Ishikawa (cell line): ENCODE measurements around the gene HUS1.

ENCODE experiments used
- CEBPB ChIP-seq: IDR thresholded peaks from 2 replicates; pipeline ENCODE4 v1.6.1; 2012
- CREB1 ChIP-seq: IDR thresholded peaks from 2 replicates; pipeline ENCODE4 v1.6.1; 2012; ENCODE audit warnings: low read depth
- EGR1 ChIP-seq: IDR thresholded peaks from 2 replicates; pipeline ENCODE4 v1.6.1; 2012
- EP300 ChIP-seq: IDR thresholded peaks from 2 replicates; pipeline ENCODE4 v1.6.1; 2012; ENCODE audit warnings: borderline replicate concordance
- FOXM1 ChIP-seq: IDR thresholded peaks from 2 replicates; pipeline ENCODE4 v1.6.1; 2012; ENCODE audit warnings: low read depth, borderline replicate concordance
- NFIC ChIP-seq: IDR thresholded peaks from 2 replicates; pipeline ENCODE4 v1.6.1; 2012
- RAD21 ChIP-seq: IDR thresholded peaks from 2 replicates; pipeline ENCODE4 v1.6.1; 2012; ENCODE audit warnings: low read depth
- TAF1 ChIP-seq: IDR thresholded peaks from 2 replicates; pipeline ENCODE4 v1.6.1; 2012; ENCODE audit warnings: low read depth, mild to moderate bottlenecking
- TCF12 ChIP-seq: IDR thresholded peaks from 2 replicates; pipeline ENCODE4 v1.6.1; 2012; ENCODE audit warnings: low read depth
- TEAD4 ChIP-seq: IDR thresholded peaks from 2 replicates; pipeline ENCODE4 v1.6.1; 2012
- YY1 ChIP-seq: IDR thresholded peaks from 2 replicates; pipeline ENCODE4 v1.6.1; 2012; ENCODE audit warnings: low read depth
- ZBTB7A ChIP-seq: IDR thresholded peaks from 2 replicates; pipeline ENCODE4 v1.6.1; 2012; ENCODE audit warnings: low read depth
- TF ChIP-seq, protein P1 (sequence below): IDR thresholded peaks from 2 replicates; pipeline ENCODE4 v1.6.1; 2012
- TF ChIP-seq, protein P2 (sequence below): IDR thresholded peaks from 2 replicates; pipeline ENCODE4 v1.6.1; 2012
- TF ChIP-seq, protein P3 (sequence below): IDR thresholded peaks from 2 replicates; pipeline ENCODE4 v1.6.1; 2012; ENCODE audit warnings: low read depth, mild to moderate bottlenecking

HUS1 gene

GRCh38 chr7:47933215-47933614, 46.2 kb downstream of the HUS1 start:
- TF ChIP-seq FOXM1: no peak
- no peak for TF ChIP-seq EGR1
- TF ChIP-seq TCF12: no peak
- TF ChIP-seq NFIC: no peak
- TF ChIP-seq, protein P1, sequence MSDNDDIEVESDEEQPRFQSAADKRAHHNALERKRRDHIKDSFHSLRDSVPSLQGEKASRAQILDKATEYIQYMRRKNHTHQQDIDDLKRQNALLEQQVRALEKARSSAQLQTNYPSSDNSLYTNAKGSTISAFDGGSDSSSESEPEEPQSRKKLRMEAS: no peak
- no peak for TF ChIP-seq ZBTB7A
- TF ChIP-seq YY1: no peak
- TF ChIP-seq, protein P2, sequence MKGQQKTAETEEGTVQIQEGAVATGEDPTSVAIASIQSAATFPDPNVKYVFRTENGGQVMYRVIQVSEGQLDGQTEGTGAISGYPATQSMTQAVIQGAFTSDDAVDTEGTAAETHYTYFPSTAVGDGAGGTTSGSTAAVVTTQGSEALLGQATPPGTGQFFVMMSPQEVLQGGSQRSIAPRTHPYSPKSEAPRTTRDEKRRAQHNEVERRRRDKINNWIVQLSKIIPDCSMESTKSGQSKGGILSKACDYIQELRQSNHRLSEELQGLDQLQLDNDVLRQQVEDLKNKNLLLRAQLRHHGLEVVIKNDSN: no peak
- TF ChIP-seq TEAD4: no peak
- TF ChIP-seq RAD21: no peak

- no peak for TF ChIP-seq RAD21
- TF ChIP-seq NFIC: no peak
- TF ChIP-seq EGR1: no peak
- no peak for TF ChIP-seq CEBPB
- no peak for TF ChIP-seq YY1
- TF ChIP-seq, protein P2: no peak
- TF ChIP-seq ZBTB7A: no peak
- TF ChIP-seq FOXM1: no peak
- no peak for TF ChIP-seq EP300
- TF ChIP-seq, protein P1: no peak
- TF ChIP-seq CREB1: no peak
- no peak for TF ChIP-seq TAF1
Observed at GRCh38 chr7:47932466-47933037, 46.9 kb downstream of the HUS1 start.

- TF ChIP-seq CREB1: no peak
- no peak for TF ChIP-seq EGR1
- no peak for TF ChIP-seq ZBTB7A
- no peak for TF ChIP-seq RAD21
- TF ChIP-seq NFIC: no peak
- no peak for TF ChIP-seq CEBPB
- TF ChIP-seq EP300: no peak
- no peak for TF ChIP-seq TCF12
- TF ChIP-seq TEAD4: no peak
- no peak for TF ChIP-seq YY1
- TF ChIP-seq TAF1: no peak
Observed at GRCh38 chr7:47932016-47932415, 47.4 kb downstream of the HUS1 start.

- no peak for TF ChIP-seq RAD21
- TF ChIP-seq EGR1: no peak
- TF ChIP-seq FOXM1: no peak
- TF ChIP-seq TEAD4: no peak
- TF ChIP-seq CREB1: no peak
- no peak for TF ChIP-seq NFIC
Observed at GRCh38 chr7:47931005-47932004, 48.1 kb downstream of the HUS1 start.

DNA sequence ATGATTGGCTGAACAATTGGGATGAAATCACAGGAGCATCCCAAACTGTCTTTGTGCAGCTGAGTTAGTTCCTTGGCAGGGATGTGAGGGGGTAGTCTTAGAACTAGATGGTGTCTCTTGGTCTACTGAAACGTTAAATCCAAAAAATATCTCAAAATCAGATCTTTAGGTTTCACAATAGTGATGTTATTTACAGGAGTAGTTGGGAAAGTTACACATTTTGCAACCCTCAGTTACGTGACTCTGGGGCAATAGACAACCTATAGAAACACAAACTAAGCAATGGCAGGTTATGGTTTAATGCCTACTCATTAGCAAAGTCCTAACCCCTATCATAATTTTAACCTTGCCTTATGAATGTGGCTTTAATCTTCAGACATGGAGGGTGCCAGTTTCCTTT, 55.1 kb downstream of the HUS1 start:
- no peak for TF ChIP-seq RAD21
- TF ChIP-seq, protein P3, sequence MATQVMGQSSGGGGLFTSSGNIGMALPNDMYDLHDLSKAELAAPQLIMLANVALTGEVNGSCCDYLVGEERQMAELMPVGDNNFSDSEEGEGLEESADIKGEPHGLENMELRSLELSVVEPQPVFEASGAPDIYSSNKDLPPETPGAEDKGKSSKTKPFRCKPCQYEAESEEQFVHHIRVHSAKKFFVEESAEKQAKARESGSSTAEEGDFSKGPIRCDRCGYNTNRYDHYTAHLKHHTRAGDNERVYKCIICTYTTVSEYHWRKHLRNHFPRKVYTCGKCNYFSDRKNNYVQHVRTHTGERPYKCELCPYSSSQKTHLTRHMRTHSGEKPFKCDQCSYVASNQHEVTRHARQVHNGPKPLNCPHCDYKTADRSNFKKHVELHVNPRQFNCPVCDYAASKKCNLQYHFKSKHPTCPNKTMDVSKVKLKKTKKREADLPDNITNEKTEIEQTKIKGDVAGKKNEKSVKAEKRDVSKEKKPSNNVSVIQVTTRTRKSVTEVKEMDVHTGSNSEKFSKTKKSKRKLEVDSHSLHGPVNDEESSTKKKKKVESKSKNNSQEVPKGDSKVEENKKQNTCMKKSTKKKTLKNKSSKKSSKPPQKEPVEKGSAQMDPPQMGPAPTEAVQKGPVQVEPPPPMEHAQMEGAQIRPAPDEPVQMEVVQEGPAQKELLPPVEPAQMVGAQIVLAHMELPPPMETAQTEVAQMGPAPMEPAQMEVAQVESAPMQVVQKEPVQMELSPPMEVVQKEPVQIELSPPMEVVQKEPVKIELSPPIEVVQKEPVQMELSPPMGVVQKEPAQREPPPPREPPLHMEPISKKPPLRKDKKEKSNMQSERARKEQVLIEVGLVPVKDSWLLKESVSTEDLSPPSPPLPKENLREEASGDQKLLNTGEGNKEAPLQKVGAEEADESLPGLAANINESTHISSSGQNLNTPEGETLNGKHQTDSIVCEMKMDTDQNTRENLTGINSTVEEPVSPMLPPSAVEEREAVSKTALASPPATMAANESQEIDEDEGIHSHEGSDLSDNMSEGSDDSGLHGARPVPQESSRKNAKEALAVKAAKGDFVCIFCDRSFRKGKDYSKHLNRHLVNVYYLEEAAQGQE: no peak
- TF ChIP-seq EGR1: no peak
- no peak for TF ChIP-seq ZBTB7A
- TF ChIP-seq FOXM1: no peak
- TF ChIP-seq TCF12: no peak
- no peak for TF ChIP-seq CEBPB
- TF ChIP-seq, protein P2: no peak
- TF ChIP-seq, protein P1: no peak
- no peak for TF ChIP-seq TEAD4
- no peak for TF ChIP-seq TAF1
- TF ChIP-seq CREB1: no peak
- no peak for TF ChIP-seq EP300
- no peak for TF ChIP-seq NFIC
- no peak for TF ChIP-seq YY1

GRCh38 chr7:47915616-47915976, 63.8 kb downstream of the HUS1 start:
- no peak for TF ChIP-seq YY1
- no peak for TF ChIP-seq CEBPB
- TF ChIP-seq EGR1: no peak
- TF ChIP-seq, protein P3: no peak
- no peak for TF ChIP-seq NFIC
- TF ChIP-seq TAF1: no peak
- TF ChIP-seq FOXM1: no peak
- TF ChIP-seq, protein P2: no peak
- TF ChIP-seq, protein P1: no peak
- TF ChIP-seq TEAD4: no peak
- TF ChIP-seq EP300: no peak
- TF ChIP-seq CREB1: no peak
- TF ChIP-seq RAD21: no peak
- no peak for TF ChIP-seq ZBTB7A
- TF ChIP-seq TCF12: no peak
